ENCODE results near the gene MPEG1.
A peak's percentile ranks its signal among the peaks of the same experiment; 100 is the strongest.

MPEG1 gene

GRCh38 chr11:59216641-59217564 is 4.2 kb upstream of the MPEG1 start:
- DNase-seq, result no peak

- no peak for DNase-seq
Observed at GRCh38 chr11:59214141-59214893, 1.6 kb upstream of the MPEG1 start.

GRCh38 chr11:59212222-59212621 is 505 bp downstream of the MPEG1 start:
- no peak for DNase-seq

DNA sequence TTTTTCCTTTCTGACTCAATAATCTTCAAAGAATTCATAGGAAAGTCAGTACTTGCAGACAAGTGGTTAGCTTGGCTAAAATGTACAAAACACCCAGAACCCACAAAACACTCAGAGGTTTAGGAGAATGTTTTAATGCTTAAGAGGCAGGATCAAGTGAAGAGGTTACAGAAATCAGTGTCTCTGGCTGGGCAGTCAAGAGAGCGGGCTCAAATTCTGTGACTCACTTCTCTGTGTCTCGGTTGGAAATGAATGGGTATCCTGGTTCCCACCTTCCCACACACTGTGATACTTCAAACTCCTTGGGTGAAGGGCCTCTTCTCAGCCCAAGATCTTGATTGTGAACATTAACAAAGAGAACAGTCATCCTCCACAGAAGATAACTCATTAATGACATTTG is 3.8 kb downstream of the MPEG1 start:
- DNase-seq, result no peak

- no peak for DNase-seq
Observed at GRCh38 chr11:59207988-59208451, 4.7 kb downstream of the MPEG1 start.

- DNase-seq, result no peak
Observed at GRCh38 chr11:59206635-59207034, 6.1 kb downstream of the MPEG1 start.

GRCh38 chr11:59205648-59206047 is 7.1 kb downstream of the MPEG1 start:
- DNase-seq, result no peak

GRCh38 chr11:59204746-59205145 is 8.0 kb downstream of the MPEG1 start:
- no peak for DNase-seq

DNA sequence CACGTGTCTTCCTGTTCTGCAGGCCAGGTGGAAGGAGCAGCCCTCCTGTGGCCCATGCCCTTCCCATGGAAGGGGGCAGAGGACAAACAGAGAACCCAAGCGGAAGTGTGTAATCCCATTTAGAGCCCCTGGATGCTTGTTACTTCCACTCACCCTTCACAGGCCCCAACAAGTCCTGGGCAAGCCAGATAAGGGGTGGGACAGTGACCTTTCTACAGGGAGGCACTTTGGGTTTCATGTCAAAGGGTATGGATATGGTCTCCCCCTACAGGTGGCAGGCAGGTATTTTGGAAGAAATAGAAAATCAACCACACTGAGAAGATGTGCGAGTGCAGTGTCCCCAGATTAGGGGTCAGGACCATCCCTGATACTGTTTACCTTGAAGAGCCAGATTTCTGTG is 11.4 kb downstream of the MPEG1 start:
- DNase-seq, result no peak

GRCh38 chr11:59200423-59200746 is 12.3 kb downstream of the MPEG1 start:
- no peak for DNase-seq

- DNase-seq, result no peak
Observed at GRCh38 chr11:59199546-59200422, 12.9 kb downstream of the MPEG1 start.

- DNase-seq, result no peak
Observed at GRCh38 chr11:59198726-59199125, 14.0 kb downstream of the MPEG1 start.

GRCh38 chr11:59197991-59198390 is 14.7 kb downstream of the MPEG1 start:
- DNase-seq, result no peak

DNA sequence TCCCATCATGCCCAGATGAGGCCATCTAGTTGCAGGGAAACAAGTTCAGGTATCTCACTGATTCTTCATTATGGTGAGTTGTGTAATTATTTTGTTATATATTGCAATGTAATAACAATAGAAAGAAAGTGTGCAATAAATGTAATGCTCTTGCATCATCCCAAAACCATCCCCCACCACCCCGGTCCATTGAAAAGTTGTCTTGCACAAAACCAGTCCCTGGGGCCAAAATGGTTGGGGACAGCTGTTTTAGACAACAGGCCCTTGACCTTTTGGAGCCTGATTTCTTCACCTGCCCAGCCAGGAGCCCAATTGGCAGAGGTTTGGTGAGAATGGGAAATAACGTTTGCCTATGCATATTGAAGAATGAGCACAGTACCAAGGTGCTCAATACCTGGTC is 15.9 kb downstream of the MPEG1 start:
- no peak for DNase-seq

- DNase-seq, result peak; percentile 20
Observed at GRCh38 chr11:59195586-59195985, 17.1 kb downstream of the MPEG1 start.

DNA sequence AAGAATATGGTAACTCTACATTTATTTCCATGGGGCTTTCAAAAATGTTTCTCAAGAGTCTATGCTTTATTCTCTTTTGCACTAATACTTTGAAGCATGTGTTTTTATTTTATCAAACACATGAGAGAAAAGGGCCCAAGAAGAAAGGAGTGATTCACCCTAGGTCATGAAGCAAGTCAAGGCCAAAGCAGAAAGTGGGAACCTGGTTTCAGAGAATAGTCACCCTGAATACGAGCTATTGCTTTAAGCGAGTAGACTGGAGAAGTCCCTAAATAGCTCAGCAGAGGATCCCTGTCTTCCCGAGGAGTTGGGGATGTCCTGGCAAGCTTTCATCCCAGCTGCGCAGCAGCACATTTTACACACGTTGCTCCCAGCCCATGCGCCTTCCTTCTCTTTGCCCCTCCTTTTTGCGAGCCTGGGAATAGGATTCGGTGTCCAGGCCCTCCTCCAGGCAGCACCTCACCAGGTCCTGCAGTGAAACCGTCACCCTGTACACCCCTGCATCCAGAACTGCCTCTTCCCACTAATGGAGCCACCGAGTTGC is 19.1 kb downstream of the MPEG1 start:
- DNase-seq, result no peak

GRCh38 chr11:59192446-59193020 is 20.2 kb downstream of the MPEG1 start:
- DNase-seq, result no peak

GRCh38 chr11:59191890-59192289 is 20.8 kb downstream of the MPEG1 start:
- DNase-seq, result no peak

DNA sequence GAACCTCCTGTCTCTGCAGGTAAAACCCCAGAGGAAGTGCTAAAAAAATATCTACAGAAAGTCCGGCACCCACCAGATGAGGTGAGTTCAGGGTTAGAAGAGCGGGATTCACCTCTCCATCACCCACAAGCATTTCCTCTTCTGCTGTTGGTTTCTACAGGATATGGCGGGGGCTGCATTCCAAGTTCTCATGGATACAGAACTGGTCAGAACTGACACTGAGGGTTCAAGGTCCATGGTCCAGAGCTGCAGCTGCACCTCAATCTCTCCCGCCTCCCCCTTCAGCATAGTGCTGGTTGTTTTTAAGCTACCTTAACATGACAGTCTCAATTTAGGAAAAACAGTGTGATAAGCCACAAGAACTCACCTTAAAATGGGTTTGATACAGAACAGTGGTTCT is 21.6 kb downstream of the MPEG1 start:
- no peak for DNase-seq

DNA sequence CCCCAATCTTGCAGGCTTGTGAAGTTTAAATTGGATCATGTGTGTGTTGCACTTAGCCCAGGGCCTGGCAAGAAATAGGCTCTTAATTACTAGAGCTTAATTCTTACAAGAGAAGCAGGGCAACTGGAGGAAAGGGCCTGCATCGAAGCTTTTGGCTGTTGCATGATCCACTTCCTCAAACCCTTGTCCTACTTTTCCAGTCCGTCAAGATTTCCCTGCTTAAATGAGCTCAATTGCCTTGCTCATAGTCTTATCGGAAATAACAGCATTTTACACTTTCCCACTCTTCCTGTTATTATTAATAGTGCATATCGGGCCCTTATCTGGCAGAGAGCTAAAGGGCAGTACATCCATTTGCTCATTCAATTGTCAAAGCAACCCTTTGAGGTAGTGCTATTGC is 22.7 kb downstream of the MPEG1 start:
- DNase-seq, result no peak

GRCh38 chr11:59188954-59189353 is 23.8 kb downstream of the MPEG1 start:
- no peak for DNase-seq

GRCh38 chr11:59187587-59187986 is 25.1 kb downstream of the MPEG1 start:
- no peak for DNase-seq

DNA sequence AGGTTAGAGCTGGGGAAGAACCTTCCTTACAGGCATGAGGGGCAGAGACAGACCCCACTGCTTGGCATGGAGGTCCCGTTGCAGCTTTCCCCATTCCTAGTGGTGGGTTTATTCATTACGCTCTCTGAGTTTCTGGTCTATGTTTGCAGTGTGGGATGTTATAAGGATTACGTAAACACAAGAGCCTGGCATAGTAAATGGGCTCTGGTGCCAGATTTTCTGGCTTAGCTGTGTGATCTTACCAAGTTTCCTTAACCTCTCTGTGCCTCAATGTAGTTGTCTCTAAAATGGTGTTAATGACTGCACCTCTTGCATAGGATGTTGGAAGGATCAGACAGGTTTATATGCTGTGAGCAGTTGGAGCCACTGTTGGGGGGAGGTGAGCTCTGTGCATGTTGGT is 25.7 kb downstream of the MPEG1 start:
- DNase-seq, result no peak

All from NCI-H774 (cell line).